HEK293 (cell line): ENCODE results near the gene THG1L.

Experiments
- CTCF ChIA-PET: fragments of 350-600 bp; formaldehyde crosslinking; extraction: SDS; loops from one replicate; lab custom pipeline; 2021; ENCODE audit warnings: antibody characterized with exemption; lab: Yijun Ruan, JAX
- POLR2A ChIA-PET: fragments of 300-600 bp; formaldehyde crosslinking; extraction: SDS; loops from one replicate; lab custom pipeline; 2020; ENCODE audit warnings: antibody characterized with exemption, inconsistent platforms; lab: Yijun Ruan, JAX
- H3K27ac ChIP-seq: fragments of 200-500 bp; sonication (Bioruptor generic); 2 replicates; pipeline ENCODE4 v1.5.1; 2014; ENCODE audit warnings: low read depth, low read length, control low read depth, inconsistent platforms; ENCODE audit errors: extremely low read depth
- H3K36me3 ChIP-seq, 2 experiments: fragments of 200-500 bp in 1 of 2; sonication (Bioruptor generic) in 1 of 2; 1 replicate in 1 of 2; 2 replicates in 1 of 2; pipeline ENCODE4 v1.5.1; 2014 to 2017; ENCODE audit warnings: inconsistent platforms in 2 of 2, low read length in 2 of 2; ENCODE audit not compliant: control insufficient read depth in 2 of 2, insufficient read depth in 1 of 2
- H3K4me1 ChIP-seq: fragments of 200-500 bp; sonication (Bioruptor generic); 2 replicates; pipeline ENCODE4 v1.5.1; 2014; ENCODE audit warnings: mild to moderate bottlenecking, low read length, inconsistent platforms; ENCODE audit not compliant: control insufficient read depth, insufficient read depth
- H3K4me3 ChIP-seq: 2 replicates; pipeline ENCODE4 v1.5.1; 2011; ENCODE audit warnings: low read depth, mild to moderate bottlenecking, control low read depth, low read length, moderate library complexity
- H3K9me3 ChIP-seq: fragments of 200-500 bp; sonication (Bioruptor generic); 2 replicates; pipeline ENCODE4 v1.5.1; 2014; ENCODE audit warnings: low read depth, low read length, inconsistent platforms; ENCODE audit not compliant: control insufficient read depth, insufficient read depth
- BCL11A ChIP-seq: fragments of 450-650 bp; formaldehyde crosslinking; IDR thresholded peaks from 2 replicates; pipeline ENCODE4 v1.5.1; 2016; ENCODE audit warnings: low read depth, missing biosample characterization, missing genetic modification characterization
- FEZF1 ChIP-seq: fragments of 450-650 bp; formaldehyde crosslinking; IDR thresholded peaks from 2 replicates; pipeline ENCODE4 v1.5.1; 2016; ENCODE audit warnings: missing biosample characterization, missing genetic modification characterization
- MYNN ChIP-seq: fragments of 450-650 bp; formaldehyde crosslinking; IDR thresholded peaks from 2 replicates; pipeline ENCODE4 v1.5.1; 2016; ENCODE audit warnings: missing biosample characterization, missing genetic modification characterization, borderline replicate concordance
- OSR2 ChIP-seq: fragments of 450-650 bp; formaldehyde crosslinking; IDR thresholded peaks from 2 replicates; pipeline ENCODE4 v1.5.1; 2016; ENCODE audit warnings: missing biosample characterization, missing genetic modification characterization
- PRDM1 ChIP-seq: fragments of 450-650 bp; formaldehyde crosslinking; IDR thresholded peaks from 2 replicates; pipeline ENCODE4; 2016; ENCODE audit warnings: missing biosample characterization, missing genetic modification characterization
- RBAK ChIP-seq: fragments of 450-650 bp; formaldehyde crosslinking; IDR thresholded peaks from 2 replicates; pipeline ENCODE4 v1.5.1; 2016; ENCODE audit warnings: missing biosample characterization, missing genetic modification characterization
- ZFHX2 ChIP-seq: fragments of 450-650 bp; formaldehyde crosslinking; conservative IDR thresholded peaks from 2 replicates; pipeline ENCODE4 v1.5.1; 2016; ENCODE audit warnings: missing biosample characterization, missing genetic modification characterization
- ZNF132 ChIP-seq: fragments of 450-650 bp; formaldehyde crosslinking; IDR thresholded peaks from 2 replicates; pipeline ENCODE4 v1.5.1; 2017; ENCODE audit warnings: missing biosample characterization, missing genetic modification characterization, borderline replicate concordance
- ZNF239 ChIP-seq: fragments of 450-650 bp; formaldehyde crosslinking; IDR thresholded peaks from 2 replicates; pipeline ENCODE4 v1.5.1; 2016; ENCODE audit warnings: missing biosample characterization, missing genetic modification characterization
- ZNF350 ChIP-seq: fragments of 450-650 bp; formaldehyde crosslinking; IDR thresholded peaks from 2 replicates; pipeline ENCODE4 v1.5.0; 2017; ENCODE audit warnings: missing biosample characterization, mild to moderate bottlenecking, missing genetic modification characterization
- ZNF473 ChIP-seq: fragments of 450-650 bp; formaldehyde crosslinking; IDR thresholded peaks from 2 replicates; pipeline ENCODE4 v1.5.1; 2017; ENCODE audit warnings: missing biosample characterization, missing genetic modification characterization
- ZNF48 ChIP-seq: fragments of 450-650 bp; formaldehyde crosslinking; IDR thresholded peaks from 2 replicates; pipeline ENCODE4 v1.5.1; 2016; ENCODE audit warnings: missing biosample characterization, missing genetic modification characterization
- ZNF560 ChIP-seq: fragments of 450-650 bp; formaldehyde crosslinking; IDR thresholded peaks from 2 replicates; pipeline ENCODE4 v1.5.1; 2017; ENCODE audit warnings: missing biosample characterization, missing genetic modification characterization, borderline replicate concordance
- TF ChIP-seq, protein P1 (sequence below): fragments of 450-650 bp; formaldehyde crosslinking; IDR thresholded peaks from 2 replicates; pipeline ENCODE4 v1.5.1; 2016; ENCODE audit warnings: missing biosample characterization, missing genetic modification characterization
- TF ChIP-seq, protein P2 (sequence below): fragments of 450-650 bp; formaldehyde crosslinking; IDR thresholded peaks from 2 replicates; pipeline ENCODE4 v1.5.1; 2016; ENCODE audit warnings: missing biosample characterization, missing genetic modification characterization

The THG1L gene

DNA sequence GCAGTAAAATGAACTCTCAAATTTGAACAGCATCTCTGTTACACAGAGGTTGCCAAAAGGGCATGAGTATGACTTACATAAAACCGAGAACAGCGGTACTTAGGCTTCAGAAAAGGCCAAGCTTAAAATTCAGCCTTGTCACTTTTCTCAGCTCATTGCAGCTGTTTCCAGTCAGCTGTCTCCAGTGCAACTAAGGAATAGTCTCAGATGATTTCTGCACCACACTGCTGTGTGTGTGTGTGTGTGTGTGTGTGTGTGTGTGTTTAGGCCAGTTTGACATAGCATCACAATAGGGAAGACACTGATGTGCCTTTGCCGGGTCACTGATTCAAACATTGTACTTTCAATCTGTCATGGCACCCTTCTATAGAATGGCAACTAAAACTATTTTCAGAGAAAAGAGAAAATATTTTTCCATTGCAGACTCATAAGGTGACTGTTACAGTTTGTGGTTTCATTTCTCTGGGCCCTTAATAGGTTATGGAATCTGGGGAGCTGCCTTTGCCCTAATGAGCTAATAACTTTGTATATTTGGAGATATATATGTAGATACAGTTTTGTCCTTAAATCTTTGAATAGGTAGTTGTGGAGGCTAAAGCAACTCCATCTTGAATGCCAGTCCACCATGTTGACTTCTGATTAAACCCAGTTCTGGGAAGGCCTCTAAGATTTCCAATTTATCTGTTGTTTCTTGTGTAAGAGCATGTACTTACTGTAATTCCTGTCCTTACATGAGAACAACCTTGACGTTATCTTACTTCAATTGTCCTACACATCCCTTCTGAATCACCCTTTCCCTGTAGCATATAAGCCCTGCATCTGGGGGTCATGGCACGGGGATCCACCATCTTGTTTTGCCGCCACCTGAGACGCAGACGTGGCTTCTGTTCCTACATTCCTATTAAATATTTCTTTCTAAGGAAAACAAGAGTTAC is 16.8 kb downstream of the THG1L start:
- H3K27ac ChIP-seq, result no peak overlapping the region
- no peak for TF ChIP-seq RBAK (tag by site-specific recombination)
- TF ChIP-seq ZNF239 (tag by site-specific recombination), result no peak
- TF ChIP-seq, protein P1, sequence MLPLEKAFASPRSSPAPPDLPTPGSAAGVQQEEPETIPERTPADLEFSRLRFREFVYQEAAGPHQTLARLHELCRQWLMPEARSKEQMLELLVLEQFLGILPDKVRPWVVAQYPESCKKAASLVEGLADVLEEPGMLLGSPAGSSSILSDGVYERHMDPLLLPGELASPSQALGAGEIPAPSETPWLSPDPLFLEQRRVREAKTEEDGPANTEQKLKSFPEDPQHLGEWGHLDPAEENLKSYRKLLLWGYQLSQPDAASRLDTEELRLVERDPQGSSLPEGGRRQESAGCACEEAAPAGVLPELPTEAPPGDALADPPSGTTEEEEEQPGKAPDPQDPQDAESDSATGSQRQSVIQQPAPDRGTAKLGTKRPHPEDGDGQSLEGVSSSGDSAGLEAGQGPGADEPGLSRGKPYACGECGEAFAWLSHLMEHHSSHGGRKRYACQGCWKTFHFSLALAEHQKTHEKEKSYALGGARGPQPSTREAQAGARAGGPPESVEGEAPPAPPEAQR, result no peak
- peak; percentile 65; the same call in 1 of the 2 replicates for TF ChIP-seq FEZF1 (tag by site-specific recombination)
- TF ChIP-seq, all 188 proteins: peak for 1
- peaks cover 12% of the 10 kb centered on the region; the same call in 1 of the 2 replicates for H3K4me1 ChIP-seq
- ChIA-PET CTCF (interaction anchor here (0.7 to 3.6 kb wide), 4 partner anchors 13 to 874 kb away, joined by 3 to 16 read pairs (median 3); no protein-coding TSS in a partner anchor), POLR2A (no interaction called here)
- H3K36me3 ChIP-seq, result peaks cover 6 to 13% of the 10 kb centered on the region in 2 experiments; a peak in 2 of 3 replicates
- H3K4me3 ChIP-seq, result no peak overlapping the region
- no peaks in the 10 kb centered on the region for H3K9me3 ChIP-seq

DNA sequence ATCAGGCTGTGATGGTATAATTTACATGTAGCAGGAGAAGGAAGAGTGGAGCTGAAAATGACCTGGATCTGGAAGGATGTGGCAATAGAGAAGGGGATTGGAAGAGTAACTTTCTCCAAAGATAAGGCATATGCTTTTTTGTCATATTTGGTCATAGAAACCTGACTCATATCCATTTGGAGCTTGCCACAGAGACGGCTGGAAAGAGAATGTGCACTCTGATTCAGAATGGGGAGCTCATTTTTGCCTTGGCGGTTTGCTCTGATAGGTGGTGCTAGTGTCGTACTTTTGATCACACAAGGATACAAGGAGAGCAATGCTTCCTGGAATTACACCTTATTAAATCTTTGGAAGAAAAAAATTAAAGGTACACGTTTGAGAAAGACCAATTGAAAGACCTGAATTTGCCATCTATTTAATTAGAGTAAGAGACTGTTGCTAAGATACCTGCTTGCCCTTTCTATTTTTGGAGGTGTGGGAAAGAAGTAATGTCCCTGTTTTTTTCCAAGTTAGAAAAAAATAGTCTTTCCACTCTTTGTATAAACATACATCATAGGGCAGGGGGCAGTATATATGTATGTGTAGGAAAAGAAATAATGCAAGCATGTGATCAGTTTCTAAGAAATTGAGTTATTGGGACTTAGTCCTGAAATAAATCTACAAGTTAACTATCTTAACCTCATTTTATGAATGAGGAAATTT is 17.7 kb downstream of the THG1L start:
- H3K36me3 ChIP-seq, result peaks cover 6 to 22% of the 10 kb centered on the region in 2 experiments; a peak in 2 of 3 replicates
- H3K4me3 ChIP-seq, result no peak overlapping the region
- H3K9me3 ChIP-seq, result no peaks in the 10 kb centered on the region
- CTCF ChIA-PET, result interaction anchor here (1.1 to 3.6 kb wide), 2 partner anchors 13 to 64 kb away, joined by 3 to 16 read pairs; no protein-coding TSS in a partner anchor
- TF ChIP-seq PRDM1 (tag by site-specific recombination), result peak; percentile 52; the same call in 1 of the 2 replicates
- TF ChIP-seq ZNF132 (tag by site-specific recombination), result no peak
- H3K4me1 ChIP-seq, result peaks cover 10% of the 10 kb centered on the region; the same call in 1 of the 2 replicates
- POLR2A ChIA-PET, result no interaction called here
- no peak overlapping the region for H3K27ac ChIP-seq

DNA sequence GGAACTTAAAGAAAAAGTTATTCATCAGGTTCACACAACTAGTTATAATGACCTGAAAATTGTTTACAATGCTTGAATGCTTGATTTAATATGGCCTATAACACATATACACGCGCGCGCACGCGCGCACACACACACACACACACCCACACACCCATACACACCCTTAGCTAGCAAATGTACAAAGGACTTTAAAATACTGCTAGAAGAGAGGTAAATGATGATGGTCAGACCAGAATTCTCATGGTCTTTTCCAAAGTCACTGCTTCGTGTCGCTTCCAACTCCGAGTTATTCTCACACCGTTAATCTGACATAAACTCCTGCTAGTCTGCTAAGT is 18.2 kb downstream of the THG1L start:
- H3K27ac ChIP-seq, result no peak overlapping the region
- H3K4me1 ChIP-seq, result peaks cover 9% of the 10 kb centered on the region; the same call in 1 of the 2 replicates
- CTCF ChIA-PET, result interaction anchor here (1.1 kb wide), 1 partner anchor 63 kb away, joined by 3 read pairs; no protein-coding TSS in a partner anchor
- peaks cover 12 to 25% of the 10 kb centered on the region in 2 experiments; a peak in 2 of 3 replicates for H3K36me3 ChIP-seq
- POLR2A ChIA-PET, result no interaction called here
- TF ChIP-seq BCL11A (tag by site-specific recombination), result no peak
- TF ChIP-seq ZNF350 (tag by site-specific recombination), result no peak
- no peak for TF ChIP-seq OSR2 (tag by site-specific recombination)
- TF ChIP-seq ZFHX2 (tag by site-specific recombination), result peak; percentile 60
- no peak for TF ChIP-seq ZNF473 (tag by site-specific recombination)
- no peaks in the 10 kb centered on the region for H3K9me3 ChIP-seq
- H3K4me3 ChIP-seq, result no peak overlapping the region

DNA sequence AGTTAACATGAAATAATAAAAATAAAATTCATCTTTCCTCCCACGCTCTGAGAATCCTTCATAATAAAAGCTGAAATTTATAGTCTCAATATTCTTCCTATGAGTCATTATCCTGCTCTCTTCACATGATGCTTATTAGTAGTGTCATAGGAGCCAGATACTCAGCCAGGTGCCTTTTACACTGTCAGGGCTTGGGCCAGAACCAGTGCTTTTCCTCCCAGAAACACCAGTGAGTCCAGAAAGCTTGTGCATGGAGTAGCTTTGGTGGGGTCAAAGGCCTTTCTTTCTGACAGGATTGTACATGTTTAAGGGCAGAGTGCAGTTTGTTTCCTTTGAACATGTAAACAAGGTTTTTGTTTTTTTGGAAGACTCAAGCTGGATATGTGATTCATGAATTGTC is 19.1 kb downstream of the THG1L start:
- H3K9me3 ChIP-seq, result no peaks in the 10 kb centered on the region
- peaks cover 2% of the 10 kb centered on the region; the same call in 1 of the 2 replicates for H3K4me1 ChIP-seq
- H3K4me3 ChIP-seq, result no peak overlapping the region
- POLR2A ChIA-PET, result interaction anchor here (0.6 kb wide), 1 partner anchor 101 kb away, joined by 3 read pairs; no protein-coding TSS in a partner anchor
- CTCF ChIA-PET, result interaction anchor here (0.6 to 1.4 kb wide), 3 partner anchors 11 to 76 kb away, joined by 3 read pairs; no protein-coding TSS in a partner anchor
- H3K36me3 ChIP-seq, result peaks cover 20 to 33% of the 10 kb centered on the region in 2 experiments
- no peak for TF ChIP-seq ZNF48
- TF ChIP-seq ZNF560, result no peak
- TF ChIP-seq MYNN (tag by site-specific recombination), result 0 out of 2 replicates have a peak, but pooled peaks have one; percentile 43
- TF ChIP-seq, protein P2, sequence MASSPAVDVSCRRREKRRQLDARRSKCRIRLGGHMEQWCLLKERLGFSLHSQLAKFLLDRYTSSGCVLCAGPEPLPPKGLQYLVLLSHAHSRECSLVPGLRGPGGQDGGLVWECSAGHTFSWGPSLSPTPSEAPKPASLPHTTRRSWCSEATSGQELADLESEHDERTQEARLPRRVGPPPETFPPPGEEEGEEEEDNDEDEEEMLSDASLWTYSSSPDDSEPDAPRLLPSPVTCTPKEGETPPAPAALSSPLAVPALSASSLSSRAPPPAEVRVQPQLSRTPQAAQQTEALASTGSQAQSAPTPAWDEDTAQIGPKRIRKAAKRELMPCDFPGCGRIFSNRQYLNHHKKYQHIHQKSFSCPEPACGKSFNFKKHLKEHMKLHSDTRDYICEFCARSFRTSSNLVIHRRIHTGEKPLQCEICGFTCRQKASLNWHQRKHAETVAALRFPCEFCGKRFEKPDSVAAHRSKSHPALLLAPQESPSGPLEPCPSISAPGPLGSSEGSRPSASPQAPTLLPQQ (tag by site-specific recombination), result no peak
- H3K27ac ChIP-seq, result no peak overlapping the region
